ENCODE data around the gene CCNF.

Gene CCNF

GRCh38 chr16:2487903-2488531 is 58.8 kb downstream of the CCNF start:
- no peak for DNase-seq

DNA sequence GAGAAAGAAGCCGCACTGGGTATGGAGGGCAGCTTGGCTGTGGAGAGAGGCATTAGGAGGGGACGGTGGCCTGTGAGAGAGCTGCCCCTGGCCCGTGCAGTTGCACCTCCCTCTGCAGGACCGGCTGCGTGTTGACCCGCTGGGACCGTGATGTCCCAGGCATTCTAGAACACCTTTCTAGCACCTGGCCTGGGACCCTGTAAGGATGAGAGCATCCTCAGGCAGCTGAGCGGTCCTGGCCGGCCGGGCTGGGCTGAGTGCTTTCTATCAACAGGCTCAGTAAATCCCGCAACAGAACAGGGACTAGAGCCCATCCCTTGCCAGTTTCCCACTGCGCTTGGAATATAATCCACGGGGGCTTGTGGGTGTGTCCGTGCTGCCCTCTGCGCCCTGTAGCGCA is 60.3 kb downstream of the CCNF start:
- no peak for DNase-seq

DNA sequence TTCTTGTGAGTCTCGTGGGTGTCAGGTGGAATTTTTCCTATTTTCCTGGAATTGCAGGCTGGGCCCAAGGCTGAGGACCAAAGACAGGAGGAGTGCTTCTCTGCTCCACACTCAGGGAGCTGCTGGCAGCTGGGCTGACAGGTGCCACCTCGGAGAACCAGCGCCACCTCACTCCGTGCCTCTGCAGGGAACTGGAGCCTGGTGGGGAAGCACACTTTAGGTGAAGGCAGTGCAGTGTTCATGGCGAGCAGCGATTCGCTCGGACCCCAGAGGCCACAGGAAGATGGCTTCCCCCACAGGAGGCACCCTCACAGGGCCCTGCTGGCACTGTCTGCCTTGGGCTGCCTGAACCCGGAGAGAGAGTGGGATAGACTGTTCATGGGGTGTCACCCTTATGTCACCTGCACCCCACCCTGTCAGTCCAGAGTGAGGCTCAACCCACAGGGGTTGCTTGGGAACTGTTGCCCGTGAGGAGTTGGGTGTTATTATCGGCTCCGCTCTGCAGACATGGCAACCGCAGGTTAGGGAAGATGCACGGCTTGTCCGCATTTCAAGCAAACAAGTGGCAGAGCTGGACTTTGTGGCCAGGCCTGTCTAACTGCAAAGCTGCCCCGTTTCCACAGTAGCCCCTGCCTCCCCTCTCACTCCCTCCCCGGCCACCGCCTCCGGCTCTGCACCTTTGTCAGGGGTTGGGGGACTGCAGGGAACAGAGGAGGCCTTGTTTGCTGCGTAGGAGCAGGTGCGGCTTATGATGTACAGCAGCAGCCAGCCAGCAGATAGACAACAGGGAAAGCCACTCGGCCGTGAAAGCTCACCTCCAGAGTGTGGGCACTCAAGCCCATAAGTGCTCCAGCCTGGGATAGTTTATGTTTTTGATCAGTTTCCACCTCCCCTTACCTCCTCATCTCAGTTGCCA is 61.2 kb downstream of the CCNF start:
- no peak for DNase-seq

- no peak for DNase-seq
Observed at GRCh38 chr16:2492292-2492691, 63.0 kb downstream of the CCNF start.

DNA sequence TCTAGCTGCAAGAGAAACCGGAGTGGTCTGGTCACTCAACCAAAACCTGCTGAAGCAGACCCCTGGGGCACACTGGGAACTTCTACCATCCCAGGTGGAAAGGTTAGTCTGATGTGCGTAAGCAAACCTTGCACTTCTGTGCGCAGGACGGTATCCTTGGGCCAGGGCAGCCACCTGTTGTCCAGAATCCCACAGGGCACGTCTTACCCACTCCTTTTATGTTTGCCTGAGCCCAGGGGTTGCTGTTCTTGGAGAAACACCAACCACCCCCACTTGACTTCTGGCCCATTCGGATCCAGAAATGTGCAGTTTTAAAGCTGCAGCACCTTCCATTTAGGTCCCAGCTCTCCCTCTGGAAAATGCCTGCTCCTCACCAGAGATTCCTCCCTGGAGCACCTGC is 64.4 kb downstream of the CCNF start:
- no peak for DNase-seq

GRCh38 chr16:2494616-2495015 is 65.4 kb downstream of the CCNF start:
- DNase-seq: no peak

DNA sequence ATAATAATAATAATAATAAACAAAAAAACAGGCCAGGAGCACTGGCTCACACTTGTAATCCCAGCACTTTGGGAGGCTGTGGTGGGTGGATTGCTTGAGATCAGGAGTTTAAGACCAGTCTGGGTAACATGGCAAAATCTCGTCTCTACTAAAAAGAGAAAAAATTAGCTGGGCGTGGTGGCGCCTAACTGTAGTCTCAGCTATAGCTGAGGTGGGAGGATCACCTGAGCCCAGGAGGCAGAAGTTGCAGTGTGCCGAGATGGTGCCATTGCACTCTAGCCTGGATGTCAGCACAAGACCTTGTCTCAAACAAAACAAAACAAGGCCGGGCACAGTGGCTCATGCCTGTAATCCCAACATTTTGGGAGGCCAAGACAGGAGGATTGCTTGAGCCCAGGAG is 65.8 kb downstream of the CCNF start:
- DNase-seq: no peak

DNA sequence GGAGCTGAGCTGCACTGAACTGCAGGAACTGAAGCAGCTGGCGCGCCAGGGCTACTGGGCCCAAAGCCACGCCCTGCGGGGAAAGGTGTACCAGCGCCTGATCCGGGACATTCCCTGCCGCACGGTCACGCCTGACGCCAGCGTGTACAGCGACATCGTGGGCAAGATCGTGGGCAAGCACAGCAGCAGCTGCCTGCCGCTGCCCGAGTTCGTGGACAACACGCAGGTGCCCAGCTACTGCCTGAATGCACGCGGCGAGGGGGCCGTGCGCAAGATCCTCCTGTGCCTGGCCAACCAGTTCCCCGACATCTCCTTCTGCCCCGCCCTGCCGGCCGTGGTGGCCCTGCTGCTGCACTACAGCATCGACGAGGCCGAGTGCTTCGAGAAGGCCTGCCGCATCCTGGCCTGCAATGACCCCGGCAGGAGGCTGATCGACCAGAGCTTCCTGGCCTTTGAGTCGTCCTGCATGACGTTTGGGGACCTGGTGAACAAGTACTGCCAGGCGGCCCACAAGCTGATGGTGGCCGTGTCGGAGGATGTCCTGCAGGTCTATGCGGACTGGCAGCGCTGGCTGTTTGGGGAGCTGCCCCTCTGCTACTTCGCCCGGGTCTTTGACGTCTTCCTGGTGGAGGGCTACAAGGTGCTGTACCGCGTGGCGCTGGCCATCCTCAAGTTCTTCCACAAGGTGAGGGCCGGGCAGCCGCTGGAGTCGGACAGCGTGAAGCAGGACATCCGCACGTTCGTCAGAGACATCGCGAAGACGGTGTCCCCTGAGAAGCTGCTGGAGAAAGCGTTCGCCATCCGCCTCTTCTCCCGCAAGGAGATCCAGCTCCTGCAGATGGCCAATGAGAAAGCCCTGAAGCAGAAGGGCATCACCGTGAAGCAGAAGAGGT is 67.2 kb downstream of the CCNF start:
- no peak for DNase-seq

DNA sequence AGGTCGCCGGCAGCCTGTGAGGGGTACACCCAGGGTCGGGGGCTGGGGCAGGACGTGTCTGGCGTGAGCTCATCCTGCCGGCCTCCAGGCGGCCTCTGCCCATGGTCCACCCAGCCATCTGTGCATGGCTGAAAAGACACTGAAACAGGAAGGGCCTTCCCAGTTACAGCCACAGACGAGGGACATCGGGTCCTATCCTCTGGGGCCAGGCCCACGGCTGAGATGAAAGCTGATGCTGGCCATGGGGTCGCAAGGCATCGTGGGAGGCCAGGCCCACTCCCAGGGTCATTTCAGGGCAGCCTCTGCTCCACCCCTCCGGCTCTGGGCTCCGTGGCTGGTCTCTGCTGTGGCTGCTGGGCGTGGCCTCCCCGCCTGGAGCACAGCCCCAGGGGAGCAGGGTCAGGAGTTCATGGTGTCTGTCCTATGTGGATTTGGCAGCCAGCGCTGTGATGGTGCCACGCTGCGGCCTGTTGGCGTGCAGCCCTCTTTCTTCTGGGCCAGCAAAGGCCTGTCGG is 67.9 kb downstream of the CCNF start:
- no peak for DNase-seq

DNA sequence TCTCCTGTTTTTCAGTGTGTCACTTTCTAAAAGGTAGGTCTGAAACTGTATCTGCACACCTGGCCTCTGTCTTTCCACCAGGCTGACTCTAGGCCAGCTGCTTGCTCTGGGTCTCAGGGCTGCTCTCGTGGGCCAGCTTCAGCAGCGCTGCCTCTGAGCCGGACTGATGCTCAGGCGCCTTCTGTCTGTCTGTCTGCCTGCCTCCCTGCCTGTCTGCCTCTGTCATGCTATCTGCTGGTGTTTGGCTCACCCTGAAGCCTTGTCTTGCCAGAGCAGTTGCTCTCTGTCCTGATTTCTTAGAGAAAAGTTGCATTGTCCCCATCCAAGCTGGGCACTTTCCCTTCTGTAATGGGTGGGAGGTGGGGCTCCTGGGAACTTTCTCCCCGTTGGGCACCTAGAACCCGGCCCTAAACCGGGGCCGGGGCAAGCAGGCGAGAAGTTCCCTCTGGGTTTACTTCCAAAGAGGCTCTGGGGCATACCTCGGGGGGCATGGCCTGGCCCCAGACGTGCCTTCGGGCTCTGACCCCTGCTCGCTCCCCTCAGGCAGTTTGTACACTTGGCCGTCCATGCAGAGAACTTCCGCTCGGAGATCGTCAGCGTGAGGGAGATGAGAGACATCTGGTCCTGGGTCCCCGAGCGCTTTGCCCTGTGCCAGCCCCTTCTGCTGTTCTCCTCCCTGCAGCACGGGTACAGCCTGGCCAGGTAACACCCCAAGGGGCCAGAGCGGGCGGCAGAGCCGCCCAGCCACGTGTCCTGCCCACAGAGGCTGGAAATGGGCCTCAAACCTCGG is 68.6 kb downstream of the CCNF start:
- no peak for DNase-seq

- no peak for DNase-seq
Observed at GRCh38 chr16:2498531-2499253, 69.4 kb downstream of the CCNF start.

DNA sequence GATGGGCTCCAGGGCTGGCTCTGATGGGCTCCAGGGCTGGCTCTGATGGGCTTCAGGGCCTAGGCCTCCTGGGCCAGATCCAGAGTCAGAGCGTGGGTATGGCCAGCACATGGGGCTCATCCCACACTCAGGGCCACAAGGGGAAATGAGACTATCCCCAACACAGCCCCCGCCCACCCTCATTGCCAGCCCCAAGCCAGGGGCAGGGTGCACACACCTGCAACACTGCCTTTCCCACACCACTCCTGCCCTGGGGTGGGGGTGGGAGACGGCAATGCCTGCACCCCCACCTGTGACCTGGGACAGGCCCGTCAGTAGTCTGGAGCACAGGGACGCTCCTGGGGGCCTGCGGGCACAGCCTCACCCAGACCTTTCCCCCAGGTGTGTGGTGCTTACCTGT is 70.2 kb downstream of the CCNF start:
- no peak for DNase-seq

GRCh38 chr16:2499890-2500429 is 70.7 kb downstream of the CCNF start:
- DNase-seq: no peak

DNA sequence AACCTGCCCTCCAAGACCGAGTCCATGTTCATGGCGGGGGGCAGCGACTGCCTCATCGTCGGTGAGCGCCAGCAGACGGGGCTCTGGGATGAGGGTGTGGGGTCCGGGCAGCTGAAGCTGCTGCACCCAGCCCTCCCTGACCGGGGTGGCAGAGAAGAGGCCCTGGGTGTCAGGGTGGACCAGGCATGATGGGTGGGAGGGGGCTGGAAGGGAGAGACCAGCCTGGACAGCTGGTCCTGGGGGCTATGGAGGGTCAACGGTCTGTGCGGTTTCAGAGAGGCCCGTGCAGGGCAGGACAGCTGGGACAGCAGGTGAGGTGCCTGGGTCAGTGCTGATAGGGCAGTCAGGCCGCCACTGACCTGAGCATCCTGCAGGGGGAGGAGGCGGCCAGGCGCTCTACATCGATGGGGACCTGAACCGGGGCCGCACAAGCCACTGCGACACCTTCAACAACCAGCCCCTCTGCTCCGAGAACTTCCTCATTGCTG is 71.2 kb downstream of the CCNF start:
- no peak for DNase-seq

GRCh38 chr16:2500918-2501750 is 71.9 kb downstream of the CCNF start:
- peak; percentile 86 to 91 for DNase-seq

DNA sequence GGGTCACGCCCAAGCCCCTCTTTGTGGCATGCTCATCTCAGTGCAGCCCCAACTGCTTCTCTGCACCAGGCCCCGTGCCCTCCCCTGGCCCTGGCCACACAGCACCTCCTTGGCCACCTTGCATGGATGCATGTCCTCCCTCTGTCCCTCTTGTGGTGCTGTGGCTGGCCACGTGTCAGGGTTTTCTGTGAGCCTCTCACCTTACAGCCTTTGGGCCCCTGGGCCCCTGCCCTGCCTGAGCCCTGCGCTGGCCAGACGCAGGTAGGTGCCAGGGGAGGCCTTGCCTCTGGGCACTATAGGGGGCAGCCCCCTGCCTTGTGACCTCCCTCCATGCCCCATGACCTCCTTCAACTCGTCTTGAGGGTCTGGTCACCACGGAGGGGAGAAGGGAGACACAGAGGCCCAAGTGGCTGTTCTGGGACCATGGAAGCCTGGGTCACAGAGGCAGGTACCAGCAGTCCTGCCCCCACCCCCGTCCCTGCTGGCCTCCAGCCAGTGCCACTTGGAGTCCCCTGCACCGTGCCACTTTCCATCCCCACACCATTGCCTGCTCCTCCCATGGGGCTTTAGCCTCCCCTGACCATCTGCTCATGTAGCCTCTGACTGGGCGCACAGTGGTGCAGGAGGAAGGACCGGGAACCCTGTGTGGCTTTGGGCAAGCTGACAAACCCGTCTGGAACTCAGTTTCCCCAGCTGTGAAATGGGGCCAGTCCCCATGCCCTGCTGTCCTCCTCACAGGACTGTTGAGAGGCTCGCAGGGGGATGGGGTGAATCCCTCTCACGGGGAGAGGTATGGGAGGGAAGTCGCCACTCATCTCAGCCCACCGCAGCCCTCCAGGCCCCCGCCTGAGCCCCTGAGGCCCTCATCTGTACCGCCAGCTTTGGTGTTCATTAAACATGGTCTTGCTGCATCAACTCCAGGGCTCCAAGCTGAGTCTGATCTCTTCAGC is 73.0 kb downstream of the CCNF start:
- DNase-seq: no peak

DNA sequence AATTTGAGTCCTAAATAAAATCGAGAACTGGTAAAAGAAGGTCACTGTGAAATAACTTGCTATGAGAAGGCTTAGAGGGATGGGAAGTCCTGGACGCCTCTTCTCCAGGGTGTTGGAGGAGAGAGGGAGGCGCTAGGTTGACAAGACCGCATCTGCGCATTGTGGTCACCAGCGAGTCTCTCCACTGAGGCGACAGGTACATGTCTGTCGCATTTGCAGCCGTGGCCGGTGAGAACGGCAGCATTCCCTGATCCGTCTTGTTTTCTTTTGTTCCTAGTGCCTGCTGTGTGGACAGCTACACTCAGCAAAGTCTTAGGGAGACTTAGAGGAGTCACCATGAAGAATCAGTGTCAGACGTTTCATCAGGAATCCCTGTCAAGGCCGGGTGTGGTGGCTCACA is 76.4 kb downstream of the CCNF start:
- no peak for DNase-seq

- no peak for DNase-seq
Observed at GRCh38 chr16:2507052-2507659, 77.9 kb downstream of the CCNF start.

- no peak for DNase-seq
Observed at GRCh38 chr16:2507665-2508064, 78.4 kb downstream of the CCNF start.
